Measurements from ENCODE around the gene KDF1. TPM values are rescaled to one million over a fixed set of nuclear protein-coding genes. Genes with fewer than 3 reads are reported as not detected.

KDF1 gene
- total RNA-seq, 1 donor from 2014 or later = 7.4 TPM

- H3K4me3 ChIP-seq = no peak overlapping the region
- H3K36me3 ChIP-seq = peaks cover 0 to 21% of the 10 kb centered on the region in 2 donors
- TF ChIP-seq CTCF (IDR thresholded peaks at IDR 0.05) = no peak
- no peak for TF ChIP-seq POLR2A (IDR thresholded peaks at IDR 0.05)
- peak in 1 of 2 donors; percentile 36 for TF ChIP-seq POLR2AphosphoS5 (IDR thresholded peaks at IDR 0.05; ENCODE audit: insufficient read depth in 1 of 2, low read depth in 1 of 2)
- H3K9me3 ChIP-seq = no peaks in the 10 kb centered on the region
- peaks cover 74% of the 10 kb centered on the region for H3K4me1 ChIP-seq
- intact Hi-C loops (cut with DNase I) = no loop called here
- no peak for DNase-seq (ENCODE audit: extremely low spot score in 2 of 2)
- H3K27ac ChIP-seq = no peak overlapping the region
- no peaks in the 10 kb centered on the region for H3K27me3 ChIP-seq
Measured at GRCh38 chr1:27005648-27006496, 45.6 kb upstream of the KDF1 start.

- Histone ChIP-seq H3K9me3 (no peaks in the 10 kb centered on the region), H3K4me3 (no peak overlapping the region), H3K27ac (no peak overlapping the region), H3K36me3 (peaks cover 0 to 21% of the 10 kb centered on the region in 2 donors), H3K4me1 (peaks cover 75% of the 10 kb centered on the region), H3K27me3 (no peaks in the 10 kb centered on the region)
- intact Hi-C loops (cut with DNase I) = no loop called here
- TF ChIP-seq POLR2A (IDR thresholded peaks at IDR 0.05) (no peak), CTCF (IDR thresholded peaks at IDR 0.05) (no peak), POLR2AphosphoS5 (IDR thresholded peaks at IDR 0.05; ENCODE audit: insufficient read depth in 1 of 2, low read depth in 1 of 2) (no peak)
- no peak for DNase-seq (ENCODE audit: extremely low spot score in 2 of 2)
Measured at GRCh38 chr1:27005166-27005530, 44.9 kb upstream of the KDF1 start.

- Histone ChIP-seq H3K27ac (peak overlapping the region; percentile 21), H3K9me3 (no peaks in the 10 kb centered on the region), H3K27me3 (no peaks in the 10 kb centered on the region), H3K4me3 (no peak overlapping the region), H3K4me1 (peaks cover 80% of the 10 kb centered on the region), H3K36me3 (peaks cover 0 to 21% of the 10 kb centered on the region in 2 donors)
- DNase-seq (ENCODE audit: extremely low spot score in 2 of 2) = no peak
- intact Hi-C loops (cut with DNase I) = no loop called here
- TF ChIP-seq POLR2AphosphoS5 (IDR thresholded peaks at IDR 0.05; ENCODE audit: insufficient read depth in 1 of 2, low read depth in 1 of 2) (peak in 1 of 2 donors; percentile 9), POLR2A (IDR thresholded peaks at IDR 0.05) (no peak)
Measured at GRCh38 chr1:27004471-27005165, 44.4 kb upstream of the KDF1 start.

- H3K4me3 ChIP-seq = no peak overlapping the region
- no peaks in the 10 kb centered on the region for H3K27me3 ChIP-seq
- peak overlapping the region; percentile 21 for H3K27ac ChIP-seq
- H3K4me1 ChIP-seq = peaks cover 80% of the 10 kb centered on the region
- H3K36me3 ChIP-seq = peaks cover 0 to 21% of the 10 kb centered on the region in 2 donors
- no peak for DNase-seq (ENCODE audit: extremely low spot score in 2 of 2)
- intact Hi-C loops (cut with DNase I) = no loop called here
- no peak for TF ChIP-seq POLR2AphosphoS5 (IDR thresholded peaks at IDR 0.05; ENCODE audit: insufficient read depth in 1 of 2, low read depth in 1 of 2)
- no peak for TF ChIP-seq CTCF (IDR thresholded peaks at IDR 0.05)
- TF ChIP-seq POLR2A (IDR thresholded peaks at IDR 0.05) = no peak
- H3K9me3 ChIP-seq = no peaks in the 10 kb centered on the region
Measured at GRCh38 chr1:27003745-27004470, 43.6 kb upstream of the KDF1 start.

All from vagina (tissue), 2 donors.